ENCODE results near the gene C1QTNF3. TPM values are rescaled to one million over a fixed set of nuclear protein-coding genes. Genes with fewer than 3 reads are reported as not detected.

The C1QTNF3 gene
- total RNA-seq, 4 donors from 2014 or later, result 2.0 to 8.2 (median 3.1) TPM

DNA sequence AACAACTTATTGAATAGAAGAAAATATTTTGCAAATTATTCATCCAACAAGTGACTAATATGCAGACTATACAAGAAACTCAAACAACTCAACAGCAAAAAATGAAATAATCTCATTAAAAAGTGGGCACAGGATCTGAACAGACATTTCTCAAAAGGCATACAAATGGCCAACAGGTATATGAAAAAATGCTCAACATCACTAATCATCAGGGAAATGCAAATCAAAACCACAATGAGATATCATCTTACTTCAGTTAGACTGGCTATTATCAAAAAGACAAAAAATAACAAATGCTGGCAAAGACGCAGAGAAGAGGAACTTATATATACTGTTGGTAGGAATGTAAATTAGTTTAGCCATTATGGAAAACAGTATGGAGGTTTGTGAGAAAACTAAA is 33.4 kb downstream of the C1QTNF3 start:
- DNase-seq (ENCODE audit: low spot score), result no peak
- ATAC-seq (ENCODE audit: low FRiP score), result no peak
- TF ChIP-seq, protein P1, sequence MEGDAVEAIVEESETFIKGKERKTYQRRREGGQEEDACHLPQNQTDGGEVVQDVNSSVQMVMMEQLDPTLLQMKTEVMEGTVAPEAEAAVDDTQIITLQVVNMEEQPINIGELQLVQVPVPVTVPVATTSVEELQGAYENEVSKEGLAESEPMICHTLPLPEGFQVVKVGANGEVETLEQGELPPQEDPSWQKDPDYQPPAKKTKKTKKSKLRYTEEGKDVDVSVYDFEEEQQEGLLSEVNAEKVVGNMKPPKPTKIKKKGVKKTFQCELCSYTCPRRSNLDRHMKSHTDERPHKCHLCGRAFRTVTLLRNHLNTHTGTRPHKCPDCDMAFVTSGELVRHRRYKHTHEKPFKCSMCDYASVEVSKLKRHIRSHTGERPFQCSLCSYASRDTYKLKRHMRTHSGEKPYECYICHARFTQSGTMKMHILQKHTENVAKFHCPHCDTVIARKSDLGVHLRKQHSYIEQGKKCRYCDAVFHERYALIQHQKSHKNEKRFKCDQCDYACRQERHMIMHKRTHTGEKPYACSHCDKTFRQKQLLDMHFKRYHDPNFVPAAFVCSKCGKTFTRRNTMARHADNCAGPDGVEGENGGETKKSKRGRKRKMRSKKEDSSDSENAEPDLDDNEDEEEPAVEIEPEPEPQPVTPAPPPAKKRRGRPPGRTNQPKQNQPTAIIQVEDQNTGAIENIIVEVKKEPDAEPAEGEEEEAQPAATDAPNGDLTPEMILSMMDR (IDR thresholded peaks at IDR 0.05), result no peak

DNA sequence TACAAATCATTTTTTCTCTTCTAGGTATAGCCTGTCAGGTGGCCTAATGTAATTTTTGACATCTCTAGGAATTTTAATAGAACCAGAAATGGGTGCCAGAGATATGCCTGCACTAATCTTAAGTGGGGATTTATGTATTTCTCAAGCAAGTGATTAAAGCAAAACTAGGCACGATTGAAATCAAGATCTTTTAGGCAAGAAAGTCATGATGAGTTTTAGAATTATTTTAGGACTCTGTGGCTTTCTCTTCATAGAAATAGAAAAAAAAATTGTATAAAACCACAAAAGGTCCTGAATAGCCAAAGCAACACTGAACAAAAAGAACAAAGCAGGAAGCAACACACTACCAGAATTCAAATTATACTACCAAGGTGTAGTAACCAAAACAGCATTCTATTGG is 34.2 kb downstream of the C1QTNF3 start:
- ATAC-seq (ENCODE audit: low FRiP score) (no peak), DNase-seq (ENCODE audit: low spot score) (no peak)
- TF ChIP-seq, protein P1 (IDR thresholded peaks at IDR 0.05), result no peak

DNA sequence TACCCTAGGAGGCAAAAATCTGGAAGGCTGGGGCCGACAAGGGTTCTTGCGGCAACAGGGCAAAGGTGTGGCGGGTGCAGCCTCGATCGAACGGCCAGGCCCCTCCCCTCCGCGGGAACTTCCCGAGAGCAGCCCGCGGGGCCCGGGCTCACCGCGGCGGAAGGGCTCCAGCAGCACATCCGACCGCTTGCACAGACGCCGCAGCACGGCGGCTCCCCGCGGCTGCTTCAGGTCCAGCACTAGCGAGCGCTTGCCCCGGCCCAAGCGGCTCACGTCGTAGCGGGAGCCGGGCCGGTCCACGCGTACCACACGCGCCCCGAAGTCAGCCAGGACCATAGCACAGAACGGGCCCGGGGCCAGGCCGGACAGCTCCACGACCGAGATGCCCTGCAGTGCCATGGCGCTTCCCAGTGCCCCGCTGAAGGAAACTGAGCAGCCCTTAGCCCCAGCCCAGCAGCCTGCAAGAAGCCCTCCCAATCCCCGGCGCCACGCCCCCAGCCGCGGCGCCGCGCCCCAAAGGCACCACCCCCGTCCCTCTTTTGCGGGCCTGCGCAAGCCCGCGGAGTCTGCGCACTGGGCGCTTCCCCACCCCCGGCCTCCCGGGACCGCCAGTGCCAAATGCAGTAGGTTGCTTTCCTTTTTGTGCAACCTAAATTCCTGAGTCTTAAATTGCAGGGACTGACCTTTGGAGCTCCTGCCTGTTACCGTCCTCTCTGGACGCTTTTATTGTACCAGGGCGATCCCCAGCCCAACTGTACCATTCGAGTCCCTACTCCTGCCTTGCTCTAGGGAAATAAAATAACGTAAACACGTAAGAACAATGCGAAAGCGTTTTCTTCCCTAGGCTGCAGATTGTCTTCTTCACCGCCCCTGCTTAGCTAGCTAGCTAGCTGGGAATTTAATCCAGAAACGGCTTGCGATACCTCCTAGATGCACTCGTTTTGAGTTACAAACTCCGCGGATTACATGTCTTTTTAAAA is 35.1 kb downstream of the C1QTNF3 start, which contains the start of gene AMACR:
Gene AMACR, minus strand, starts transcription at position 430 of the 980 bp plus-strand sequence. Its CDS starts 31 bp downstream, at position 399.
- ATAC-seq (ENCODE audit: low FRiP score) (peak; percentile 96), DNase-seq (ENCODE audit: low spot score) (peak; percentile 49)
- TF ChIP-seq, protein P1 (IDR thresholded peaks at IDR 0.05), result no peak

DNA sequence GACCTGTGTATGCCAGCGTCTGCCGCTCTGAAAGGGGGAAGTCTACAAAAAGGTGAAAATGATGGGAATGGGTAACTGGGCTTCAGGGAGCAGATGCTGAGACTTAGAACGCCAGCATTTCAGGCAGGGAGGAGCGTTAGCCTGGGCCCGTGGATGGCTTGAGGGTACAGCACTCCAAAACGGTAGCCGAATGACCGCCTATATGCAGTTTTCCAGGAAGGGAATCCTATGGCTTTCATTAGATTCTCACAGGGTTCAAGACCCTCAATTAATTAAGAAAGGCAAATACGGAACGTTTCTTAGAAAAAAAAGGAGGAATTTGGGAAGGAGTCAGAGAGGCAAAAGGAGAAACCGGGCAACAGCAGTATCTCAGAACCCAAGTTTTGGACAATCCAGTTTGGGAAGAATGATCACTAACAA is 35.8 kb downstream of the C1QTNF3 start:
- no peak for ATAC-seq (ENCODE audit: low FRiP score)
- DNase-seq (ENCODE audit: low spot score), result no peak
- TF ChIP-seq, protein P1 (IDR thresholded peaks at IDR 0.05), result no peak

DNA sequence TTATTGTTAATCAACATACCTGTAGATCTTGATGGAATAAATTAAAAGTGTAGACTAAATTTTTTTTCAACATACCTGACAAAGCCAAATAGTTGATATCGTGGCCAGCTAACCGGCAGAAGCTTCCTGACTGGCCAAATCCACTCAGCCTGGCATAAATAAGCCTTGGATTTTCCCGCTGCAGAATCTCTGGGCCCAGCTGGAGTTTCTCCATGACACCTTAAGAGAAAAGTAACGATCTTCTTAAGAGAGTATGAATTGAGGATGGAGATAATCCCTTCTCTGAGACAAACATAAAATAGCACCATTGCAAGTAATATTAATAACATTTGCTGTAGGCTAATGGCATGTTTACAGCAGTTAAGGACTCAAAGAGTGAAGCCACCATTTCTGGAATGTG is 37.3 kb downstream of the C1QTNF3 start:
- TF ChIP-seq, protein P1 (IDR thresholded peaks at IDR 0.05), result no peak
- DNase-seq (ENCODE audit: low spot score), result no peak
- no peak for ATAC-seq (ENCODE audit: low FRiP score)

DNA sequence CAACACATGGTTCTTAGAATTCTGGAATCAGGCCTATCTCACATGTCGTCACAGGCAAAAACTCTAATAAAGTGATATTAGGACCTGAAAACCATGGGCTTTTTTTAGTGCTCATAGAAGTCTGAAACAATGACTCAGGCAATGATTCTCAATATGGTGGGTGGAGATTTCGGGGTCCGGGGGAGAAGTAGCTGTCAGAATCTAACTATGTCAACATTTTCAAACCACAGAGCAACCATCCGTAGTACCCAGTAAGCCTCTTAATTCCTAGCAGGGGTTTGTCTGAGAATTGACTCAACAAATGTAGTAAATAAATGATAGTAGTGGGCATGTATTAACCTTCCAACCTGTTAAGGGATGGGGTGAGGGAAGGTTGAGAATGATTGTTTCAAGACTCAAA is 37.8 kb downstream of the C1QTNF3 start:
- ATAC-seq (ENCODE audit: low FRiP score) (no peak), DNase-seq (ENCODE audit: low spot score) (no peak)
- TF ChIP-seq, protein P1 (IDR thresholded peaks at IDR 0.05), result no peak
